ENCODE data around the gene TRIM25. TPM values are rescaled to one million over a fixed set of nuclear protein-coding genes. Genes with fewer than 3 reads are reported as not detected.
A peak's percentile ranks its signal among the peaks of the same experiment; 100 is the strongest.

The TRIM25 gene
- total and polyA plus RNA-seq, 2 of the 8 experiments (the other 6 are each of a cell fraction or from before 2014, with no cell fraction given) = 16.6 to 38.9 TPM

- Histone ChIP-seq H3K9me3 (ENCODE audit: insufficient read depth in 2 of 2, low read depth in 1 of 2, low read length in 1 of 2) (no peaks in the 10 kb centered on the region), H2BK20ac (ENCODE audit: low read length) (no peak overlapping the region), H3K23me2 (ENCODE audit: low read depth, low read length) (peaks cover 13% of the 10 kb centered on the region; the same call in 1 of the 2 replicates), H3K4ac (replicated peaks; ENCODE audit: insufficient read length, low read depth, low read length) (no peak overlapping the region), H3K14ac (ENCODE audit: insufficient read length) (no peak overlapping the region), H3K4me3 (ENCODE audit: extremely low read depth in 1 of 4, insufficient read depth in 2 of 4, low read depth in 3 of 4, low read length in 4 of 4) (peak overlapping the region; percentile 49 to 79 (median 72)), H3K36me3 (ENCODE audit: control insufficient read depth in 2 of 4, insufficient read depth in 4 of 4, low read length in 3 of 4) (peaks cover 0 to 6% (median 0%) of the 10 kb centered on the region in 4 experiments; a peak in 4 of 8 replicates), H2BK120ac (replicated peaks; ENCODE audit: low read depth, low read length) (peak overlapping the region; percentile 36), H2BK5ac (ENCODE audit: low read depth, low read length) (peak overlapping the region; percentile 40; the same call in 1 of the 2 replicates), H4K20me1 (replicated peaks in 1 of 2; ENCODE audit: control insufficient read depth in 1 of 2, insufficient read depth in 2 of 2, low read length in 2 of 2) (peaks cover 0 to 5% of the 10 kb centered on the region in 2 experiments), H3K27ac (ENCODE audit: low read depth, low read length) (no peak overlapping the region), H3K9ac (replicated peaks in 1 of 4; ENCODE audit: extremely low read depth in 1 of 4, low read depth in 3 of 4, low read length in 3 of 4) (peak overlapping the region in 3 of 4 experiments; percentile 35 to 52 (median 38); a peak in 5 of 7 replicates), H4K91ac (replicated peaks; ENCODE audit: insufficient read length, low read length) (peak overlapping the region; percentile 90), H2BK12ac (ENCODE audit: low read depth, low read length) (peak overlapping the region; percentile 18; the same call in 1 of the 2 replicates), H3K4me1 (replicated peaks in 1 of 4; ENCODE audit: control insufficient read depth in 3 of 4, insufficient read depth in 4 of 4, low read length in 3 of 4) (peaks cover 3 to 9% (median 6%) of the 10 kb centered on the region in 4 experiments; a peak in 6 of 7 replicates), H3K23ac (ENCODE audit: insufficient read length) (no peak overlapping the region), H4K5ac (ENCODE audit: insufficient read length, low read depth, low read length) (peak overlapping the region; percentile 82), H3K56ac (replicated peaks; ENCODE audit: insufficient read length, low read depth, low read length) (no peak overlapping the region), H3K27me3 (replicated peaks in 1 of 4; ENCODE audit: control insufficient read depth in 3 of 4, extremely low read depth in 1 of 4, insufficient read depth in 3 of 4, low read length in 3 of 4) (peaks cover 0 to 21% (median 17%) of the 10 kb centered on the region in 4 experiments; a peak in 6 of 7 replicates), H3K18ac (ENCODE audit: extremely low read depth, low read length) (peak overlapping the region; percentile 86), H3K79me1 (ENCODE audit: low read depth, low read length) (peaks cover 3% of the 10 kb centered on the region), H3K4me2 (ENCODE audit: insufficient read depth in 1 of 2, low read depth in 2 of 2, low read length in 2 of 2) (peak overlapping the region; percentile 80 to 97), H2AFZ (ENCODE audit: low read length) (peak overlapping the region; percentile 92), H4K8ac (ENCODE audit: extremely low read depth, insufficient read depth, low read length) (peak overlapping the region; percentile 45), H2AK5ac (ENCODE audit: low read depth, low read length) (no peak overlapping the region), H3K79me2 (ENCODE audit: control insufficient read depth in 1 of 2, insufficient read depth in 2 of 2, low read length in 2 of 2) (peaks cover 0 to 9% of the 10 kb centered on the region in 2 experiments; a peak in 1 of 4 replicates), H2BK15ac (ENCODE audit: low read length) (peak overlapping the region; percentile 88; the same call in 1 of the 2 replicates)
- CTCF ChIA-PET (ENCODE audit: partially characterized antibody) = interaction anchor here (0.8 to 3.1 kb wide), 6 partner anchors 11 to 94 kb away, joined by 3 to 11 read pairs (median 4); no protein-coding TSS in a partner anchor
- POLR2A ChIA-PET (ENCODE audit: partially characterized antibody) = interaction anchor here (0.8 to 2.3 kb wide), 7 partner anchors 8 to 97 kb away, joined by 3 to 11 read pairs (median 4); partner anchors contain the start of gene DGKE
- TF ChIP-seq E2F6 (IDR thresholded peaks at IDR 0.05) = peak; percentile 77
- no peak for TF ChIP-seq JUN (IDR thresholded peaks at IDR 0.05; ENCODE audit: low read depth, low read length)
- no peak for TF ChIP-seq RAD21 (IDR thresholded peaks at IDR 0.05 in 1 of 2, conservative IDR thresholded peaks at IDR 0.05 in 1 of 2; ENCODE audit: low read depth in 2 of 2, low read length in 2 of 2)
- peak in 1 of 2 experiments; percentile 81; a peak in 1 of 4 replicates for TF ChIP-seq SIN3A (conservative IDR thresholded peaks at IDR 0.05 in 1 of 2, IDR thresholded peaks at IDR 0.05 in 1 of 2; ENCODE audit: low read depth in 1 of 2, low read length in 2 of 2)
- no peak for TF ChIP-seq KDM1A (IDR thresholded peaks at IDR 0.05; ENCODE audit: borderline replicate concordance, low read length)
- peak in 1 of 2 experiments; percentile 53; a peak in 1 of 4 replicates for TF ChIP-seq HDAC2 (IDR thresholded peaks at IDR 0.05; ENCODE audit: borderline replicate concordance in 1 of 2, low read depth in 2 of 2, low read length in 2 of 2)
- peak; percentile 77 for TF ChIP-seq MAX (IDR thresholded peaks at IDR 0.05)
- 5% methylated on average over 44 of the region's 44 CpGs; no CpG with 5 or more reads in 1 of the 2 experiments for WGBS, 2 experiments (ENCODE audit: extremely low coverage in 1 of 2, insufficient coverage in 1 of 2, insufficient read length in 1 of 2, insufficient replicate concordance in 2 of 2, low coverage in 1 of 2, low lambda C conversion rate in 2 of 2, missing lambda C conversion rate in 1 of 2)
- DNase-seq (ENCODE audit: low read depth in 1 of 2, low spot score in 2 of 2) (peak in 1 of 2 experiments; percentile 79), FAIRE-seq (no peak)
These were observed 439 bp downstream of the TRIM25 start for GRCh38 chr17:56913353-56913866.

All from H1 (cell line).